Endodermal cell (in vitro differentiated cells): Measurements from ENCODE around the gene TRAP1. TPM values are rescaled to one million over a fixed set of nuclear protein-coding genes. Genes with fewer than 3 reads are reported as not detected.
"Not testable (repeated sequence)": the region's sequence is repeated elsewhere in the genome, so short reads cannot be mapped to it uniquely, and the experiment has no call there.

ENCODE experiments used
- DNase-seq: peaks from one replicate; pipeline ENCODE4 v3.0.0-alpha.2; 2017
- H3K27ac ChIP-seq: 2 replicates; pipeline ENCODE4 v1.5.1; 2013; ENCODE audit warnings: mild to moderate bottlenecking, low read depth, low read length, moderate library complexity
- H3K27me3 ChIP-seq: 2 replicates; pipeline ENCODE4 v1.6.1; 2013; ENCODE audit warnings: mild to moderate bottlenecking, low read length, moderate library complexity; ENCODE audit not compliant: insufficient read depth, control insufficient read depth, poor library complexity, severe bottlenecking
- H3K36me3 ChIP-seq: 2 replicates; pipeline ENCODE4 v1.7.0; 2013; ENCODE audit warnings: mild to moderate bottlenecking, low read length, moderate library complexity; ENCODE audit not compliant: control insufficient read depth, insufficient read depth
- H3K4me1 ChIP-seq: one replicate; pipeline ENCODE4 v1.7.0; 2013; ENCODE audit warnings: low read length; ENCODE audit not compliant: control insufficient read depth, insufficient read depth
- H3K4me3 ChIP-seq: 2 replicates; pipeline ENCODE4 v1.5.1; 2013; ENCODE audit warnings: mild to moderate bottlenecking, low read length, moderate library complexity
- H3K9ac ChIP-seq: 2 replicates; pipeline ENCODE4 v1.6.1; 2013; ENCODE audit warnings: mild to moderate bottlenecking, low read length, moderate library complexity; ENCODE audit not compliant: poor library complexity, severe bottlenecking; ENCODE audit errors: extremely low read depth
- H3K9me3 ChIP-seq: 2 replicates; pipeline ENCODE4 v1.6.1; 2013; ENCODE audit warnings: mild to moderate bottlenecking, low read length, moderate library complexity; ENCODE audit not compliant: control insufficient read depth
- H3K27ac Mint-ChIP-seq: 2 replicates; pipeline ENCODE4 v1.8.0; 2020; ENCODE audit warnings: mixed read lengths
- H3K27me3 Mint-ChIP-seq: 2 replicates; pipeline ENCODE4 v1.8.0; 2021; ENCODE audit warnings: mild to moderate bottlenecking, mixed read lengths; ENCODE audit not compliant: insufficient read depth
- H3K36me3 Mint-ChIP-seq: 2 replicates; pipeline ENCODE4 v1.8.0; 2020; ENCODE audit warnings: low read depth, mixed read lengths
- H3K4me1 Mint-ChIP-seq: 2 replicates; pipeline ENCODE4 v1.8.0; 2020; ENCODE audit warnings: mixed read lengths
- H3K4me3 Mint-ChIP-seq: 2 replicates; pipeline ENCODE4 v1.8.0; 2020; ENCODE audit warnings: mild to moderate bottlenecking, moderate library complexity, mixed read lengths
- H3K9me3 Mint-ChIP-seq: 2 replicates; pipeline ENCODE4 v1.8.0; 2020; ENCODE audit warnings: mild to moderate bottlenecking, mixed read lengths
- CTCF ChIP-seq: fragments of 200-600 bp; sonication (generic); conservative IDR thresholded peaks from 2 replicates; pipeline ENCODE4 v1.5.0; 2021; ENCODE audit warnings: antibody characterized with exemption, mild to moderate bottlenecking
- WGBS, 2 experiments: methylation state at CpG; one replicate each; pipeline versions ENCODE4 v1.1.5 to v1.1.7; 2013; ENCODE audit warnings: missing lambda C conversion rate in 2 of 2, mixed read lengths in 1 of 2; ENCODE audit not compliant: insufficient coverage in 1 of 2, insufficient read length in 1 of 2; 5-methylcytosine and 5-hydroxymethylcytosine counted together
- total RNA-seq, 2 donors: library from RNA; stranded (reverse); fragmentation: NEBNext Ultra II Directional in 1 of 2; extraction: Animal tissue kit (Norgen Biotek cat#: 25700) in 1 of 2; gene quantifications; 2 replicates in 1 of 2; 3 replicates in 1 of 2; pipeline ENCODE4 v1.2.1, GENCODE V29; 2021

Gene TRAP1
- total RNA-seq, 2 donors from 2014 or later, result 144 to 156 TPM

- H3K36me3 ChIP-seq, result peaks cover 78% of the 10 kb centered on the region
- H3K27ac ChIP-seq, result no peak overlapping the region
- H3K27me3 ChIP-seq, result no peaks in the 10 kb centered on the region
- Mint-ChIP-seq H3K9me3 (no peaks in the 10 kb centered on the region), H3K4me1 (peaks cover 9% of the 10 kb centered on the region), H3K27ac (no peak overlapping the region), H3K36me3 (peaks cover 61% of the 10 kb centered on the region), H3K4me3 (no peak overlapping the region), H3K27me3 (no peaks in the 10 kb centered on the region)
- WGBS, 2 experiments, result 86 to 89% methylated on average over 2 of the region's 3 CpGs
- DNase-seq, result peak; percentile 12
- peaks cover 4% of the 10 kb centered on the region for H3K4me1 ChIP-seq
- H3K4me3 ChIP-seq, result no peak overlapping the region
- H3K9ac ChIP-seq, result no peak overlapping the region
- TF ChIP-seq CTCF, result no peak
- no peaks in the 10 kb centered on the region for H3K9me3 ChIP-seq
Observed at GRCh38 chr16:3659251-3659650, 58.1 kb downstream of the TRAP1 start.

- no peaks in the 10 kb centered on the region for H3K27me3 ChIP-seq
- no peak overlapping the region for H3K27ac ChIP-seq
- no peaks in the 10 kb centered on the region for H3K9me3 ChIP-seq
- DNase-seq, result peak; percentile 38
- peaks cover 6% of the 10 kb centered on the region for H3K4me1 ChIP-seq
- H3K27me3 Mint-ChIP-seq, result no peaks in the 10 kb centered on the region
- no peak overlapping the region for H3K9ac ChIP-seq
- H3K36me3 Mint-ChIP-seq, result peaks cover 59% of the 10 kb centered on the region
- H3K9me3 Mint-ChIP-seq, result no peaks in the 10 kb centered on the region
- H3K27ac Mint-ChIP-seq, result no peak overlapping the region
- no peak overlapping the region for H3K4me3 Mint-ChIP-seq
- H3K36me3 ChIP-seq, result peaks cover 70% of the 10 kb centered on the region
- no peak overlapping the region for H3K4me3 ChIP-seq
- WGBS, 2 experiments, result 95 to 96% methylated on average over 28 to 42 of the region's 42 CpGs
- H3K4me1 Mint-ChIP-seq, result peaks cover 14% of the 10 kb centered on the region
- no peak for TF ChIP-seq CTCF
Observed at GRCh38 chr16:3656491-3657468, 60.5 kb downstream of the TRAP1 start.

- Mint-ChIP-seq H3K36me3 (peaks cover 56% of the 10 kb centered on the region), H3K4me1 (peaks cover 14% of the 10 kb centered on the region)
- peaks cover 66% of the 10 kb centered on the region for H3K36me3 ChIP-seq
- not testable (repeated sequence) for H3K27ac ChIP-seq, H3K4me3 ChIP-seq, H3K9me3 Mint-ChIP-seq, H3K4me3 Mint-ChIP-seq, H3K27me3 Mint-ChIP-seq, H3K4me1 ChIP-seq, H3K9me3 ChIP-seq, H3K9ac ChIP-seq, DNase-seq, H3K27ac Mint-ChIP-seq, H3K27me3 ChIP-seq
- WGBS, 2 experiments, result 96% methylated on average over 3 of the region's 10 CpGs; no CpG with 5 or more reads in 1 of the 2 experiments
Observed at GRCh38 chr16:3656160-3656490, 61.2 kb downstream of the TRAP1 start.
